GM19239 (cell line): ENCODE data around the gene COL4A2.
"Not testable (repeated sequence)": the region's sequence is repeated elsewhere in the genome, so short reads cannot be mapped to it uniquely, and the experiment has no call there.

Experiments
- DNase-seq: peaks from one replicate; pipeline ENCODE4 v3.0.0; 2011; ENCODE audit warnings: low spot score; ENCODE audit not compliant: insufficient read length
- FAIRE-seq: peaks from 2 replicates; lab custom pipeline; 2011; peaks lifted over from hg19 to GRCh38; lab: Jason Lieb, UNC

COL4A2 gene

GRCh38 chr13:110317496-110318195 is 10.6 kb downstream of the COL4A2 start:
- DNase-seq (no peak), FAIRE-seq (no peak)

GRCh38 chr13:110318920-110319319 is 11.8 kb downstream of the COL4A2 start:
- FAIRE-seq (no peak), DNase-seq (no peak)

GRCh38 chr13:110319397-110319773 is 12.3 kb downstream of the COL4A2 start:
- DNase-seq (no peak), FAIRE-seq (no peak)

- no peak for DNase-seq
- FAIRE-seq = no peak
Measured at GRCh38 chr13:110319774-110320509, 12.9 kb downstream of the COL4A2 start.

- DNase-seq (no peak), FAIRE-seq (no peak)
Measured at GRCh38 chr13:110320645-110321044, 13.6 kb downstream of the COL4A2 start.

GRCh38 chr13:110321573-110321972 is 14.5 kb downstream of the COL4A2 start:
- FAIRE-seq, DNase-seq: not testable (repeated sequence)

- DNase-seq = no peak
- FAIRE-seq = no peak
Measured at GRCh38 chr13:110322126-110322827, 15.2 kb downstream of the COL4A2 start.

GRCh38 chr13:110322828-110323171 is 15.7 kb downstream of the COL4A2 start:
- no peak for FAIRE-seq

GRCh38 chr13:110323172-110323891 is 16.2 kb downstream of the COL4A2 start:
- FAIRE-seq = no peak
- no peak for DNase-seq

More at GRCh38 chr13:110322828-110323171, 15.7 kb downstream of the COL4A2 start:
- DNase-seq = no peak

GRCh38 chr13:110324026-110324749 is 17.1 kb downstream of the COL4A2 start:
- DNase-seq (no peak), FAIRE-seq (no peak)

GRCh38 chr13:110326263-110326904 is 19.3 kb downstream of the COL4A2 start:
- DNase-seq (no peak), FAIRE-seq (no peak)

GRCh38 chr13:110327051-110327721 is 20.1 kb downstream of the COL4A2 start:
- FAIRE-seq = no peak
- no peak for DNase-seq

- no peak for DNase-seq
- no peak for FAIRE-seq
Measured at GRCh38 chr13:110328573-110328972, 21.5 kb downstream of the COL4A2 start.

GRCh38 chr13:110329258-110329657 is 22.2 kb downstream of the COL4A2 start:
- FAIRE-seq = no peak

GRCh38 chr13:110329798-110330461 is 22.8 kb downstream of the COL4A2 start:
- DNase-seq = no peak
- no peak for FAIRE-seq

More at GRCh38 chr13:110329258-110329657, 22.2 kb downstream of the COL4A2 start:
- no peak for DNase-seq

- DNase-seq = no peak
- no peak for FAIRE-seq
Measured at GRCh38 chr13:110330491-110331011, 23.5 kb downstream of the COL4A2 start.

- DNase-seq = no peak
- no peak for FAIRE-seq
Measured at GRCh38 chr13:110331362-110331761, 24.3 kb downstream of the COL4A2 start.

GRCh38 chr13:110332750-110333149 is 25.7 kb downstream of the COL4A2 start:
- no peak for FAIRE-seq

More at GRCh38 chr13:110332750-110333149, 25.7 kb downstream of the COL4A2 start:
- no peak for DNase-seq
